GM12874 (cell line): ENCODE results near the gene GLIS1.

ENCODE experiments used
- CTCF ChIP-seq: IDR thresholded peaks from 2 replicates; pipeline ENCODE4 v1.5.1; 2011; ENCODE audit warnings: low read depth, mild to moderate bottlenecking, control low read depth, low read length, moderate library complexity; ENCODE audit not compliant: insufficient read depth

Gene GLIS1

GRCh38 chr1:53754484-53755312 is 15.7 kb upstream of the GLIS1 start:
- TF ChIP-seq CTCF, result peak; percentile 70

- no peak for TF ChIP-seq CTCF
Measured at GRCh38 chr1:53752281-53752680, 13.3 kb upstream of the GLIS1 start.

- no peak for TF ChIP-seq CTCF
Measured at GRCh38 chr1:53747841-53748240, 8.9 kb upstream of the GLIS1 start.

- TF ChIP-seq CTCF, result no peak
Measured at GRCh38 chr1:53740621-53741105, 1.7 kb upstream of the GLIS1 start.

GRCh38 chr1:53738205-53739108 is 507 bp downstream of the GLIS1 start:
- no peak for TF ChIP-seq CTCF

GRCh38 chr1:53737648-53738204 is 1.2 kb downstream of the GLIS1 start:
- TF ChIP-seq CTCF, result no peak

- no peak for TF ChIP-seq CTCF
Measured at GRCh38 chr1:53736290-53736689, 2.7 kb downstream of the GLIS1 start.
